Bronchial epithelial cell (primary cell): ENCODE data around the gene CEPT1. TPM values are rescaled to one million over a fixed set of nuclear protein-coding genes. Genes with fewer than 3 reads are reported as not detected.

ENCODE experiments used
- DNase-seq: peaks from one replicate; pipeline ENCODE4 v3.0.0-alpha.2; 2010; ENCODE audit warnings: low read depth
- FAIRE-seq: peaks from 2 replicates; lab custom pipeline; 2011; peaks lifted over from hg19 to GRCh38; lab: Jason Lieb, UNC
- H3K27me3 ChIP-seq: 2 replicates; pipeline ENCODE4 v1.5.1; 2011; ENCODE audit warnings: low read length; ENCODE audit not compliant: control insufficient read depth, insufficient read depth
- H3K36me3 ChIP-seq: 2 replicates; pipeline ENCODE4 v1.5.1; 2011; ENCODE audit warnings: low read length; ENCODE audit not compliant: control insufficient read depth, insufficient read depth
- H3K4me3 ChIP-seq: 2 replicates; pipeline ENCODE4 v1.5.1; 2011; ENCODE audit warnings: mild to moderate bottlenecking, low read depth, low read length, control low read depth
- total RNA-seq: library from RNA; depleted of rRNA; stranded (reverse); fragments of >200 nt; gene quantifications from 2 replicates; pipeline ENCODE4 v1.2.1, GENCODE V29; 2014
- TF ChIP-seq, protein P1 (sequence below): IDR thresholded peaks from 2 replicates; pipeline ENCODE4 v1.5.1; 2011; ENCODE audit warnings: mild to moderate bottlenecking, moderate library complexity, low read length, control low read depth, inconsistent platforms; ENCODE audit not compliant: insufficient read depth, severe bottlenecking

CEPT1 gene
- total RNA-seq, 1 donor from 2014 or later, result 49.5 TPM

- TF ChIP-seq, protein P1, sequence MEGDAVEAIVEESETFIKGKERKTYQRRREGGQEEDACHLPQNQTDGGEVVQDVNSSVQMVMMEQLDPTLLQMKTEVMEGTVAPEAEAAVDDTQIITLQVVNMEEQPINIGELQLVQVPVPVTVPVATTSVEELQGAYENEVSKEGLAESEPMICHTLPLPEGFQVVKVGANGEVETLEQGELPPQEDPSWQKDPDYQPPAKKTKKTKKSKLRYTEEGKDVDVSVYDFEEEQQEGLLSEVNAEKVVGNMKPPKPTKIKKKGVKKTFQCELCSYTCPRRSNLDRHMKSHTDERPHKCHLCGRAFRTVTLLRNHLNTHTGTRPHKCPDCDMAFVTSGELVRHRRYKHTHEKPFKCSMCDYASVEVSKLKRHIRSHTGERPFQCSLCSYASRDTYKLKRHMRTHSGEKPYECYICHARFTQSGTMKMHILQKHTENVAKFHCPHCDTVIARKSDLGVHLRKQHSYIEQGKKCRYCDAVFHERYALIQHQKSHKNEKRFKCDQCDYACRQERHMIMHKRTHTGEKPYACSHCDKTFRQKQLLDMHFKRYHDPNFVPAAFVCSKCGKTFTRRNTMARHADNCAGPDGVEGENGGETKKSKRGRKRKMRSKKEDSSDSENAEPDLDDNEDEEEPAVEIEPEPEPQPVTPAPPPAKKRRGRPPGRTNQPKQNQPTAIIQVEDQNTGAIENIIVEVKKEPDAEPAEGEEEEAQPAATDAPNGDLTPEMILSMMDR, result no peak
- DNase-seq (no peak), FAIRE-seq (no peak)
- no peaks in the 10 kb centered on the region for H3K27me3 ChIP-seq
- H3K36me3 ChIP-seq, result no peaks in the 10 kb centered on the region
- no peak overlapping the region for H3K4me3 ChIP-seq
Observed at GRCh38 chr1:111218701-111219556, 78.9 kb downstream of the CEPT1 start.

DNA sequence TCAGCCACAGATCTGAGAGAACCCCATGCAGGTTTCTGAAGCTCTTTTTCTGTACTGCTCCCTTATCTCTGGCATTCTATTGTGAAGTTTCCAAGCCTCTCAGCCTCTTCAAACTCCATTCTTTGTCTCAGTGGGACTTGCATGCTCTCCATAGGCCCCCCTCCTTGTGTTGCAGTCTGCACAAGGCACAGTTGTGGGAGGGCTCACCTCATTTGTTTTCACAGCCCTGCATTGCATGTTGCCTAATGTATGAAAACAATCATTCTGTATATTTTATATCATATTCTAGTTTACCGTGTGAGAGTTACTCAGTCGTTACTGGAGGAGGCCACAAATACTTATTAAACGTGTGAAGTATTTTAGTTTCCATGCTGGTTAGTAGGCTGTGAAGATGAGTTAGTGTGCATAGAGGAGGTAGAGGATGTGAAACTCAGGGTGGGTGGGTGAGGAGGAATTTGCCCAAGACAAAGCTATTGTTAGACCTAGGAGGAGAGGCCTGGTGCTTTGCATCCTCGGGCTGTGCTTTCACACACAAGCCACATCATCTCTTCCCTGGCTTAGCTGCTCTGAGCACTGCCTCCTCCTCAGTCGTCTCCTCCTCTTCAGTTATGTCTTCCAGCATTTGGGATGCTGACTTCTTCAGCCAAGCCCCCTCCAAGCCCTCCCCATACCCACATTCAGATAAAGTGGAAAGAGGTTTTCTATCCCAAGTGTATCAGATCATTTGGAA lies 79.7 kb downstream of the CEPT1 start:
- Histone ChIP-seq H3K27me3 (no peaks in the 10 kb centered on the region), H3K36me3 (no peaks in the 10 kb centered on the region), H3K4me3 (no peak overlapping the region)
- FAIRE-seq (no peak), DNase-seq (no peak)
- TF ChIP-seq, protein P1, result no peak

- FAIRE-seq (no peak), DNase-seq (no peak)
- Histone ChIP-seq H3K4me3 (no peak overlapping the region), H3K36me3 (no peaks in the 10 kb centered on the region), H3K27me3 (no peaks in the 10 kb centered on the region)
- TF ChIP-seq, protein P1, result no peak
Observed at GRCh38 chr1:111220302-111220890, 80.4 kb downstream of the CEPT1 start.

DNA sequence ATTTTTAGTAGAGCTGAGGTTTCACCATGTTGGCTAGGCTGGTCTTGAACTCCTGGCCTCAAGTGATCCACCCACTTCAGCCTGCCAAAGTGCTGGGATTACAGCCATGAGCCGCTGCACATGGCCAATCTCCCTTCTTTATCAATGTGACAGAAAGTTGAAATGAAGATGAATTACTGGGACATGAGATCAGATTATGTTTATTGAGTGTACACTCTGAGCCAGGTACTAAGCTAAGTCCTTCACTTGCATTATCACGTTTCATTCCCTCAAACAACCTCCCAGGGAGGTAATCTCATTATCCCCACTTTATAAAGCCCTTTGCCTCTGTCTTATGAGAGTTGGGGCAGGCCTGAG lies 81.2 kb downstream of the CEPT1 start:
- FAIRE-seq, result no peak
- Histone ChIP-seq H3K36me3 (no peaks in the 10 kb centered on the region), H3K4me3 (no peak overlapping the region), H3K27me3 (no peaks in the 10 kb centered on the region)
- DNase-seq, result no peak
- TF ChIP-seq, protein P1, result no peak

DNA sequence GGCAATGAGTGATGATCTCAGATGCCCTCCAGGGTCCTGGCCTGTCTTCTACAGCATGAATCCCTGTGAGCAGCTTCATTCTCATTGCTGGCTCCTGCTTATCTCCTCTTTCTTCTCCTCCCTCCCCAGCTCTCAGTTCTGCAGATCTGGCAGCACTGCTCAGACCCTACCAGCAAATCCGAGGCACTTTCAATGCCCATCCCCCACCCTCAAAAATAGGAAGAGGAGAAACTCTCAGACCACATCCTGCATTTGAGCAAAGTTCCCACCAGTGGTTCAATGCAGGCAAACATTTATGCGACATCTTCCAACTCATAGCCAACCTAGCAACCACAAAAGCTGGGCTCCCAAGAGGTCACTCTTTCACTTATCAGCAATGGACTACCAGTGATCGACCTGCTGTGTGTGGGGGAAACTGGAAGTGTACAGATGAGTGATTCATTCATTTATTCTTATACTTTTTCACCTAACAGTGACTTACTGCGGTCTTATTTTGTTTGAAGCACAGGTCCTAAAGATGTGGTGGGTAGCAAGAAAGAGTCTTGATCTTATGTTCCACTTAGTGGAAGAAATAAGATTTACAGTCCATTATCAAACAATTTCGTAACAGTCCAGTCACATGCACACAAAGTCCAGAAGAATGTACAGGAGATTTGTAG lies 81.7 kb downstream of the CEPT1 start:
- Histone ChIP-seq H3K4me3 (no peak overlapping the region), H3K27me3 (no peaks in the 10 kb centered on the region), H3K36me3 (no peaks in the 10 kb centered on the region)
- FAIRE-seq (no peak), DNase-seq (no peak)
- TF ChIP-seq, protein P1, result no peak
